ENCODE results near the gene TIPIN.

GRCh38 chr15:66389098-66389858, 32.8 kb upstream of the TIPIN start:
- TF ChIP-seq POLR2A (IDR thresholded peaks at IDR 0.05; ENCODE audit: low read depth, low read length) (no peak), POU2F2 (IDR thresholded peaks at IDR 0.05; ENCODE audit: low read depth, low read length) (no peak), POLR2AphosphoS5 (IDR thresholded peaks at IDR 0.05; ENCODE audit: low read depth, low read length) (no peak), PAX5 (IDR thresholded peaks at IDR 0.05; ENCODE audit: insufficient read depth, low read length, severe bottlenecking) (peak; percentile 90)
